Gastrocnemius medialis (tissue), 4 donors: ENCODE data around the gene MEF2C. TPM values are rescaled to one million over a fixed set of nuclear protein-coding genes. Genes with fewer than 3 reads are reported as not detected.
A peak's percentile ranks its signal among the peaks of the same experiment; 100 is the strongest.

Experiments
- ATAC-seq, 2 donors: fragments of 150-250 bp; one replicate each; pipeline ENCODE4 v1.9.1; 2016
- DNase-seq, 2 donors: peaks; one replicate each; pipeline ENCODE4 v3.0.0-alpha.2; 2019
- H3K27ac ChIP-seq, 4 donors: fragments of 200-600 bp; sonication (generic); 1 replicate in 1 of 4; 2 replicates in 3 of 4; pipeline ENCODE4 v1.5.1; 2016 to 2018; ENCODE audit warnings: mild to moderate bottlenecking in 2 of 4, moderate library complexity in 1 of 4
- H3K27me3 ChIP-seq, 3 donors: fragments of 200-600 bp; sonication (generic) in 2 of 3; 1 replicate in 1 of 3; 2 replicates in 2 of 3; pipeline versions ENCODE4 v1.5.1 to v1.6.0; 2016 to 2019; ENCODE audit warnings: mild to moderate bottlenecking in 1 of 3, moderate library complexity in 1 of 3
- H3K36me3 ChIP-seq, 2 donors: fragments of 200-600 bp; sonication (generic) in 1 of 2; one replicate each; pipeline ENCODE4 v1.5.1; 2017 to 2018
- H3K4me1 ChIP-seq, 2 donors: fragments of 200-600 bp; sonication (generic) in 1 of 2; one replicate each; pipeline ENCODE4 v1.5.1; 2016 to 2017; ENCODE audit warnings: mild to moderate bottlenecking in 2 of 2
- H3K4me3 ChIP-seq, 4 donors: fragments of 200-600 bp; sonication (generic) in 3 of 4; 1 replicate in 1 of 4; 2 replicates in 3 of 4; pipeline ENCODE4 v1.5.1; 2016 to 2019; ENCODE audit warnings: mild to moderate bottlenecking in 2 of 4
- H3K9me3 ChIP-seq, 3 donors: fragments of 200-600 bp; sonication (generic) in 2 of 3; 1 replicate in 1 of 3; 2 replicates in 2 of 3; pipeline ENCODE4 v1.5.1; 2016 to 2019
- CTCF ChIP-seq, 5 experiments: fragments of 450-650 bp in 3 of 5; fragments of 200-600 bp in 2 of 5; sonication (generic) in 2 of 5; IDR thresholded peaks in 4 of 5; conservative IDR thresholded peaks in 1 of 5; 1 replicate in 4 of 5; 2 replicates in 1 of 5; pipeline ENCODE4 v1.5.1; 2016 to 2019; ENCODE audit warnings: antibody characterized with exemption in 5 of 5, mild to moderate bottlenecking in 3 of 5, moderate library complexity in 3 of 5
- POLR2A ChIP-seq, 2 donors: fragments of 450-650 bp; IDR thresholded peaks; one replicate each; pipeline ENCODE4 v1.6.1; 2017; ENCODE audit warnings: antibody characterized with exemption in 2 of 2, mild to moderate bottlenecking in 2 of 2, moderate library complexity in 2 of 2
- in situ Hi-C, 4 donors: fragments of 200-750 bp; cut with MboI; loops; one replicate each; pipeline versions ENCODE4 v1.15.0 to v1.8.0; 2017; ENCODE audit warnings: low sequenced_read_pairs in 4 of 4
- intact Hi-C: fragments of 100-400 bp; cut with DNase I; formaldehyde crosslinking; loops from one replicate; pipeline ENCODE4 v1.15.1; 2023; ENCODE audit warnings: low total_unique reads
- total RNA-seq, 4 donors: library from RNA; depleted of rRNA; stranded (reverse); fragments of >200 nt; gene quantifications; one replicate each; pipeline versions ENCODE4 v1.1.0 to v1.2.3, GENCODE V29; 2016

Gene MEF2C
- total RNA-seq, 4 donors from 2014 or later = 63.8 to 192 (median 128) TPM

- Histone ChIP-seq H3K4me1 (peaks cover 85 to 86% of the 10 kb centered on the region in 2 donors), H3K27me3 (no peaks in the 10 kb centered on the region), H3K27ac (peak overlapping the region; percentile 84 to 90 (median 87)), H3K9me3 (no peaks in the 10 kb centered on the region), H3K36me3 (no peaks in the 10 kb centered on the region), H3K4me3 (peak overlapping the region; percentile 19 to 32 (median 22))
- intact Hi-C loops = loop anchor here (2.0 kb wide), 1 partner anchor 49 kb away; the partner anchor contains the start of gene MEF2C
- TF ChIP-seq POLR2A (IDR thresholded peaks at IDR 0.05) (no peak), CTCF (IDR thresholded peaks at IDR 0.05 in 4 of 5, conservative IDR thresholded peaks at IDR 0.05 in 1 of 5) (no peak)
- ATAC-seq = peak; percentile 58 to 67
- in situ Hi-C loops = no loop called here
- peak in 1 of 2 donors; percentile 43 for DNase-seq
Measured at GRCh38 chr5:88833371-88834130, 49.4 kb downstream of the MEF2C start.

- peaks cover 85 to 93% of the 10 kb centered on the region in 2 donors for H3K4me1 ChIP-seq
- H3K36me3 ChIP-seq = no peaks in the 10 kb centered on the region
- no peak overlapping the region for H3K4me3 ChIP-seq
- no peaks in the 10 kb centered on the region for H3K9me3 ChIP-seq
- in situ Hi-C loops (no loop called here), intact Hi-C loops (loop anchor here (2.0 kb wide), 1 partner anchor 51 kb away; the partner anchor contains the start of gene MEF2C)
- no peak for TF ChIP-seq CTCF (IDR thresholded peaks at IDR 0.05 in 4 of 5, conservative IDR thresholded peaks at IDR 0.05 in 1 of 5)
- no peak for TF ChIP-seq POLR2A (IDR thresholded peaks at IDR 0.05)
- DNase-seq = no peak
- ATAC-seq = no peak
- no peaks in the 10 kb centered on the region for H3K27me3 ChIP-seq
- H3K27ac ChIP-seq = peak overlapping the region; percentile 84 to 90 (median 87)
Measured at GRCh38 chr5:88831816-88832215, 51.2 kb downstream of the MEF2C start.

GRCh38 chr5:88830567-88830966 lies 52.4 kb downstream of the MEF2C start:
- peak overlapping the region in 1 of 4 donors; percentile 40 for H3K4me3 ChIP-seq
- intact Hi-C loops = no loop called here
- in situ Hi-C loops = no loop called here

GRCh38 chr5:88829775-88830174 lies 53.2 kb downstream of the MEF2C start:
- H3K4me3 ChIP-seq = peak overlapping the region; percentile 0 to 40 (median 28)
- intact Hi-C loops (loop anchor here (5.0 kb wide), 1 partner anchor 87 kb away; no protein-coding TSS in a partner anchor), in situ Hi-C loops (loop anchor here in 2 of 4 donors (5.0 to 10.0 kb wide), 2 partner anchors 48 to 55 kb away; partner anchors contain the start of gene MEF2C (in 1 of the 2))
- peak overlapping the region; percentile 84 to 90 (median 87) for H3K27ac ChIP-seq
- no peak for TF ChIP-seq POLR2A (IDR thresholded peaks at IDR 0.05)
- TF ChIP-seq CTCF (IDR thresholded peaks at IDR 0.05 in 4 of 5, conservative IDR thresholded peaks at IDR 0.05 in 1 of 5) = no peak
- DNase-seq (no peak), ATAC-seq (no peak)
- no peaks in the 10 kb centered on the region for H3K36me3 ChIP-seq
- H3K9me3 ChIP-seq = no peaks in the 10 kb centered on the region
- no peaks in the 10 kb centered on the region for H3K27me3 ChIP-seq
- peaks cover 95 to 98% of the 10 kb centered on the region in 2 donors for H3K4me1 ChIP-seq

More at GRCh38 chr5:88830567-88830966, 52.4 kb downstream of the MEF2C start:
- TF ChIP-seq CTCF (IDR thresholded peaks at IDR 0.05 in 4 of 5, conservative IDR thresholded peaks at IDR 0.05 in 1 of 5) = no peak
- no peak for TF ChIP-seq POLR2A (IDR thresholded peaks at IDR 0.05)
- Histone ChIP-seq H3K36me3 (no peaks in the 10 kb centered on the region), H3K9me3 (no peaks in the 10 kb centered on the region), H3K27ac (peak overlapping the region; percentile 84 to 90 (median 87)), H3K4me1 (peaks cover 97 to 98% of the 10 kb centered on the region in 2 donors), H3K27me3 (no peaks in the 10 kb centered on the region)
- DNase-seq (no peak), ATAC-seq (no peak)
